Non-pigmented ciliary epithelial cell (primary cell): ENCODE measurements around the gene METTL5.
"Not testable (repeated sequence)": the region's sequence is repeated elsewhere in the genome, so short reads cannot be mapped to it uniquely, and the experiment has no call there.

ENCODE experiments used
- DNase-seq: peaks from one replicate; pipeline ENCODE4 v3.0.0-alpha.2; 2010; ENCODE audit warnings: low read depth

The METTL5 gene

GRCh38 chr2:169828141-169828811 lies 3.6 kb upstream of the METTL5 start:
- DNase-seq: no peak

- peak; percentile 62 for DNase-seq
Measured at GRCh38 chr2:169827272-169828140, 2.8 kb upstream of the METTL5 start, which contains the start of gene UBR3. TSS of gene UBR3 (plus strand) at chr2:169827454. CDS start at chr2:169827508, 54 bp downstream.

GRCh38 chr2:169823996-169824372 lies 721 bp downstream of the METTL5 start:
- no peak for DNase-seq

- DNase-seq: no peak
Measured at GRCh38 chr2:169822785-169823392, 1.8 kb downstream of the METTL5 start.

- no peak for DNase-seq
Measured at GRCh38 chr2:169822036-169822435, 2.7 kb downstream of the METTL5 start.

- not testable (repeated sequence) for DNase-seq
Measured at GRCh38 chr2:169820101-169820500, 4.6 kb downstream of the METTL5 start.

- no peak for DNase-seq
Measured at GRCh38 chr2:169819106-169819505, 5.6 kb downstream of the METTL5 start.

- no peak for DNase-seq
Measured at GRCh38 chr2:169818241-169818640, 6.5 kb downstream of the METTL5 start.

GRCh38 chr2:169817369-169817768 lies 7.3 kb downstream of the METTL5 start:
- not testable (repeated sequence) for DNase-seq

GRCh38 chr2:169816961-169817360 lies 7.7 kb downstream of the METTL5 start:
- DNase-seq: not testable (repeated sequence)

GRCh38 chr2:169815849-169816248 lies 8.9 kb downstream of the METTL5 start:
- peak; percentile 82 for DNase-seq

GRCh38 chr2:169808221-169808620 lies 16.5 kb downstream of the METTL5 start:
- no peak for DNase-seq

- DNase-seq: no peak
Measured at GRCh38 chr2:169806586-169806985, 18.1 kb downstream of the METTL5 start.

- DNase-seq: no peak
Measured at GRCh38 chr2:169803480-169803879, 21.2 kb downstream of the METTL5 start.

GRCh38 chr2:169798718-169799592 lies 25.8 kb downstream of the METTL5 start, which contains the start of gene SSB:
TSS of gene SSB (plus strand) at chr2:169798871. CDS start at chr2:169800961, 2,090 bp downstream.
- peak; percentile 67 for DNase-seq

GRCh38 chr2:169798397-169798717 lies 26.3 kb downstream of the METTL5 start:
- no peak for DNase-seq

- DNase-seq: no peak
Measured at GRCh38 chr2:169797601-169798000, 27.1 kb downstream of the METTL5 start.

- DNase-seq: no peak
Measured at GRCh38 chr2:169796441-169796840, 28.3 kb downstream of the METTL5 start.

- DNase-seq: no peak
Measured at GRCh38 chr2:169795181-169795580, 29.5 kb downstream of the METTL5 start.

- no peak for DNase-seq
Measured at GRCh38 chr2:169790581-169790980, 34.1 kb downstream of the METTL5 start.

- no peak for DNase-seq
Measured at GRCh38 chr2:169782513-169782912, 42.2 kb downstream of the METTL5 start.
